ENCODE data around the gene FAM120A. TPM values are rescaled to one million over a fixed set of nuclear protein-coding genes. Genes with fewer than 3 reads are reported as not detected.

Gene FAM120A, protein sequence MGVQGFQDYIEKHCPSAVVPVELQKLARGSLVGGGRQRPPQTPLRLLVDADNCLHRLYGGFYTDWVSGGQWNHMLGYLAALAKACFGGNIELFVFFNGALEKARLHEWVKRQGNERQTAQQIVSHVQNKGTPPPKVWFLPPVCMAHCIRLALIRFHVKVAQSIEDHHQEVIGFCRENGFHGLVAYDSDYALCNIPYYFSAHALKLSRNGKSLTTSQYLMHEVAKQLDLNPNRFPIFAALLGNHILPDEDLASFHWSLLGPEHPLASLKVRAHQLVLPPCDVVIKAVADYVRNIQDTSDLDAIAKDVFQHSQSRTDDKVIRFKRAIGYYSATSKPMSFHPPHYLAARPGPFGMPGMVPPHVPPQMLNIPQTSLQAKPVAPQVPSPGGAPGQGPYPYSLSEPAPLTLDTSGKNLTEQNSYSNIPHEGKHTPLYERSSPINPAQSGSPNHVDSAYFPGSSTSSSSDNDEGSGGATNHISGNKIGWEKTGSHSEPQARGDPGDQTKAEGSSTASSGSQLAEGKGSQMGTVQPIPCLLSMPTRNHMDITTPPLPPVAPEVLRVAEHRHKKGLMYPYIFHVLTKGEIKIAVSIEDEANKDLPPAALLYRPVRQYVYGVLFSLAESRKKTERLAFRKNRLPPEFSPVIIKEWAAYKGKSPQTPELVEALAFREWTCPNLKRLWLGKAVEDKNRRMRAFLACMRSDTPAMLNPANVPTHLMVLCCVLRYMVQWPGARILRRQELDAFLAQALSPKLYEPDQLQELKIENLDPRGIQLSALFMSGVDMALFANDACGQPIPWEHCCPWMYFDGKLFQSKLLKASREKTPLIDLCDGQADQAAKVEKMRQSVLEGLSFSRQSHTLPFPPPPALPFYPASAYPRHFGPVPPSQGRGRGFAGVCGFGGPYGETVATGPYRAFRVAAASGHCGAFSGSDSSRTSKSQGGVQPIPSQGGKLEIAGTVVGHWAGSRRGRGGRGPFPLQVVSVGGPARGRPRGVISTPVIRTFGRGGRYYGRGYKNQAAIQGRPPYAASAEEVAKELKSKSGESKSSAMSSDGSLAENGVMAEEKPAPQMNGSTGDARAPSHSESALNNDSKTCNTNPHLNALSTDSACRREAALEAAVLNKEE
- 69.9 and 73.9 TPM in 2 replicates for total RNA-seq

DNA sequence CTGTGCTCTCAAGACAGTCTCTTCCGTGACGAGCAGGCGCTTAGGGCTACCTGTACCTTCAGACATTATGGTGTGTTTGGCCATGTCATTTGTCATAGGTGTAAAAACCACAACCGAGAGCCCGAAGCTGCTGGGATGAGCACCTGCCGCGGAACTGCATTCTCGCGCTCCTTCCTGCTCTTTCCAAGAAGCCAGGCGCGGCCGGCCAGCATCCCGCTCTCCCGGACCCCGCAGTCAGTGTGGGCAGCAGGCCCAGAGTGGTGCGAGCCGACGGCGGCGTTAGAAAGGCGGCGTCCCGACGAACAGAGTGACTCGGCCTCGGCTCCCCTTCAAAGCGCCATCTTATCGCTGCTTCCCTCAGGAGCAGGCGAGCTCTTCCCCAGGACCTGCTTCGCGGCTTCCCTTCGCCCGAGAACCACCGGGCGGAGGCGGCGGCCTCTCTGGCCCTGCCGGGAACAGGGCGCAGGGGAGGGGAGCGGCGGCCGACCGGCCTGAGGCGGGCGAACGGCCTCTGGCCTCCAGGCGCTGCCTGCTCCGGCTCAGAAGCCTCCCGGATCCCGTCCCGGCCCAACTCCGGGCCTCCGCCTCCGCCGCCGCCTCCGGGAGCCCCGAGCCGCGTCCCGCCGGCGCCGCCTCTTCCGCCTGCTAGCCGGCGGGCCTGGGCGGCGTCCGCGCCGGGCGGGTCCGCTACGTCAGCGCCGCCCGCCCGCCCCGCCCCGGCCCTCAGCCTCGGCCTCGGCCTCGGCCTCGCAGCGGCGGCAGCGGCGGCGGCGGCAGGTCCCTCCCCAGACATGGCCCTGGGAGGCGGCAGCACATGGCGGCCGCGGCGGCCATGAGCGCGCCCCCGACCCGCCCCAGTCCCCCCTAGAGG lies at the start of gene FAM120A:
TSS of gene FAM120A (plus strand) at position 741 of the 871 bp plus-strand sequence. CDS start 231 bp downstream, outside the sequence.

DNA sequence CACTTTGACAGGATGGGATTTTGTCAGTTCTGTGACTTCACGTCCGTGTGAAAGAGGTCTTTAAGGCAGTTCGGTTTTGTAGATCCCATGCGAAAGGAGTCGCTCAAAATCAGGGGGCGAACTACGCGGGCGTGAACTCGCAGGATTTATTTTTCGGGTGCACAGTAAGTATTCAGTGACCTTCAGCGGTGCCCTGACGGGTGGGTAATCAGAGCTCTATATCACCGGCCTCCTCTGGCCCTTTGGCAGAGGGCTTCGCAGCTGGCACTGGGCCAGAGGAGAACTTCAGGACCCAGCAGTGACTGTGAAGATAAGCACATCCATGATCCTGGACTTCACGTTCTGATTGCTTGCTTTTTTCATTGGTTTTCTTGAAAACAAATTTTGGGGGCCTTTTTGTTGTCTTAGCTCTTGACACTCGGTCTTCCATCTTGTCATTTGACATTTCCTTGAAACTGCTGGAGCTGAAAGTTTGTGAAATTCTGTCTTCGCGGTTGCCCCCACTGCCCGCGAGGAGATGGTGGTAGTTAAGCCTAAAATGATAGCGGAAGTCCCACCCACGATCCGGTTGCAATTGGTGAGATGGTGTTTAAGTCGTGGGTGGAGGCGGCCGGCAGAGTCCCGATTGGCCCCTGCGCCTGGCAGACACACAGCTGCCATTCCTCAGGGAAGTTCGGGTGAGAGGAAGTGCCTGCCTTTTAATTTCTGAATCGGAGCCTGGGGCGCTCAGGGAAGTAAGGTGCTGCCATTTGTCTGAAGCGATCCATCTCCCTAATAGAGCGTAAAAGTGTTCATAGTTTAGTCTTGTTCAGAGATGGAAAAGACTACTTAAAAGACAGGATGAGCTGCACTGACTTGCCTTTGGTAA lies 1.8 kb downstream of the FAM120A start, which contains the start of gene FAM120AOS:
TSS of gene FAM120AOS (minus strand) at position 535 of the 868 bp plus-strand sequence. CDS start 872 bp downstream, outside the sequence.

DNA sequence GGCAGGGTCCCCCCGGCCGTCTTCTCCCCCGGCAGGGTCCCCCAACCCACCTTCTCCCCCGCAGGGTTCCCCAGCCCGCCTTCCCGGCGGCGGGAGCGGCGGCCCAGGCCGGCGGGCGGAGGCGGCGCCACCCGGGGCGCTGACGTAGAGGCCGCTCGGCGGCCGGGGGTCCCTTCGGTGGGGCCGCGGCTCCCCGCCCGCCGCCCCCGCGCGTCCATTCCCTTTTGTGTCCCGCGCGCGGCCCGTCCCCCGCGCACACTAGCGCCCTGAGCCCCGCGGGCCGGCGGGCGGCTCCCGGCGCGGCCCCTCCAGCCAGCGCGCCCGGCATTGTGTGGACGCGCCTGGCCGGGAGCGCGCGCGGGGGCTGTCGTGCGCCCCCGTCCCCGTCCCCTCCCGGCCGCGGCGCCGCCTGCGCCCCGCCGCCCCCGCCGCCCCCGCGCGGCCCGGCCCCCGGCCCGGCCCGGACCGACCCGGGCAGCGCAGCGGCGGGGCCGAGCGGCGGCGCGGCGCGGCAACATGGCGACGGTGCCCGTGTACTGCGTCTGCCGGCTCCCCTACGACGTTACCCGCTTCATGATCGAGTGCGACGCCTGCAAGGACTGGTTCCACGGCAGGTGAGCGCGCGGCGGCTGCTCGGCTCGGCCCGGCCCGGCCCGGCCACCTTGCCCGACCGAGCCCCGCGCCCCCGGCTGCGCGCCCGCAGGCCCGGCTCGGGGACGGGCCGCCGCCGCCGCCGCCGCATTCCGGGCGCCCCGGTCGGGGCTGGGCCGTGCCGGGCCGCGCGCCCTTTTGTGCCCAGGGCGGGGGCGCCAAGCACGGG lies 125.0 kb downstream of the FAM120A start, which contains the start of gene PHF2:
TSS of gene PHF2 (plus strand) at position 327 of the 820 bp plus-strand sequence. CDS start at position 517, 190 bp downstream.

Other genes with a start within 250 kb of the FAM120A start
- gene FAM120AOS, start 1.9 kb downstream of the FAM120A start, total RNA-seq = 18.1 and 25.2 TPM in 2 replicates
- 9.9 and 10.8 TPM in 2 replicates for gene PHF2, start 124.9 kb downstream of the FAM120A start, total RNA-seq